GM12872 (cell line): Measurements from ENCODE around the gene YPEL1.
A peak's percentile ranks its signal among the peaks of the same experiment; 100 is the strongest.

Experiments used
- CTCF ChIP-seq: IDR thresholded peaks from 3 replicates; pipeline ENCODE4 v1.5.1; 2011; ENCODE audit warnings: low read depth, mild to moderate bottlenecking, low read length, moderate library complexity; ENCODE audit not compliant: insufficient read depth

YPEL1 gene

GRCh38 chr22:21652547-21653545, 82.7 kb downstream of the YPEL1 start:
- peak; percentile 34 for TF ChIP-seq CTCF

DNA sequence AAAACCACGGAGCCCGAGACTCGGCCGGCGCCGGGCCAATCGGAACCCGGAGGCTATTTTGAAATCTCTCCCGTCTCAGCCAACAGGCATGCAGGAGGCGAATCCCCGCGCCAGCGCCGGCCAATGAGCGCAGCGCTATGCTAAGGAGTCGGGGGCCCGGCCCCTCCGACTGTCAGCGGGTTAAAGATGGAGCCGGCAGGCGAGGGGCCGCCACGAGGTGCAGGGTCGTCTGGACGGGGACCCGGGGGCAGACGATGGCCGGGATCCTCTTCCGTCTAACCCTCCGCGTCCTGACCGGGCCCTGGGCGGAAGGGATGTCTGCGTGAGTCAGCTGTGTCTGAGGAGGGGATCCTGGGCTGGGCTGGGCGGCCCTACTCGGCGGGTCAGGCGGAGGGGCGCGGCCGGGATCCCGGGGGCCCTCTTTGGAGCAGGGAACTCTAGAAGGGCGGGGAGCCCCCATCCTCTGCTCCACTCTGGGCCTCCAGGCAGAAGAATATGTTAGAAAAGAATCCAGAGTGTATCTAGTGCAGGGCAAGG, 83.5 kb downstream of the YPEL1 start:
- TF ChIP-seq CTCF: no peak

DNA sequence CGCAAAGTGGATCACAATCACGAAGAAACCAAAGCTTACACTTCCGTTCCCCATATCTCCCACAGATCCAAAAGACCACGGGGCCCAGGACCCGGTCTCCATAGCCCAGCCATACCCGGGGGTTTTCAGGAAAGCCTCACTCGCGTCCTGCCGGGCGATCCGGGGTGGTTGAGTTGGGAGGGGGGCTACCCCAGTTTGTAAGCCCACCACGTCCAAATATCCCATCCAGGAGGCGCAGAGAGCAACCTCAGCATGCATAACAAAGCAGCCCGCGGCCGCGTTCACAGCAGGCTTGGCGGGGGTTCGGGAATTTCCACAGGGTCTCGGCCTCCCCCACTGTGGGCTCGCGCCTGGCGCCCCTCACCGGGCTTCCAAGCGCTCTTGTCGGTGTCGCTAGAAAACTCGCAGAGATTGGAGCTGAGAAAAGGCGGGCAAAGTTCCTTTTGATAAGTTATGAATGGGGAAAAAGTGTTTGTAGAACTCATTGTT, 84.0 kb downstream of the YPEL1 start:
- TF ChIP-seq CTCF: no peak

- TF ChIP-seq CTCF: no peak
Observed at GRCh38 chr22:21650823-21651520, 84.6 kb downstream of the YPEL1 start.

- no peak for TF ChIP-seq CTCF
Observed at GRCh38 chr22:21650280-21650679, 85.3 kb downstream of the YPEL1 start.
